GM12892 (cell line): ENCODE measurements around the gene ZGPAT.

Experiments
- POLR2A ChIP-seq: IDR thresholded peaks from 2 replicates; pipeline ENCODE4 v1.6.1; 2011; ENCODE audit warnings: low read depth, low read length, control low read depth
- TAF1 ChIP-seq: IDR thresholded peaks from 2 replicates; pipeline ENCODE4 v1.6.1; 2011; ENCODE audit warnings: low read depth, mild to moderate bottlenecking, control low read depth, low read length, borderline replicate concordance

DNA sequence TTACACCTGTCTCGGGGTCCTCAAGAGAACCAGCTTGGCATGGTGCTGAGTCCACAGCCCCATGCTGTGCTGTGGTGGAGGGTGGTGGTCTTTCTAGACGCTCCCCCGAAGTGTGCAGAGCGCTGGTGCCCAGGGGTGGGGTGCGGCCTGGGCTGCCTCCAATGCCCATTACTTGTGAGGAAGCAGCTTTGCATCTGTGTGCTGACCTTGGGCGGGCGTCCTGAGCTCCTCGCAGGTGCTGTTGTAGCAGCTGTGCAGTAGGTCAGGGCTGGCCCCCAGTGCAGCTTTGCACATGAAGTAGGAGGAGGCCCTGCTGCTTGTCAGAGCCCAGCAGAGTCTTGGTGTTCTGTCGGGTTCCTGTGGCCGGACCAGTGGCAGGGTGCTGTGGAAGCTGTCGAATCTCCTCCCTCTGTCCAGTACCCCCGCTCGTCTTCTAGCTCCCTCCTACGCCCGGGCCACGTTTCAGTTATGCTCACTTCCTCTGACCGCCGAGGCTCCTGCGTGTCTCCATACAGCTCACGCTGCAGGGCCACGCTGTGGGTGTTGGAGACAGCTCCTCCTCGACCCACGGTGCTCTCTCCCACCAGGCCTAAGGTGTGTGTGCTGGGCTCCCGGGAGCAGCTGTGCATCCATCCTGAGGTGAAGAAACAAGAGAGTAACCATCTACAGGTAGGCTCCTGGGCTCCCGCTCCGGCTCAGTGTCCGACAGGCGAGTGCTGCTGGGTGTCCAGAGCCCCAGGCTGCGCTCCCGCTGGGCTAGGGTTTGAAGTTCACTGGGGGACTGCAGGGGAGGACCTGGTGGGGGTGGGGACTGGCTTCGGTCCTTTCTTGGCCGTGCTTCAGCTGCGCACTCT lies 45.7 kb upstream of the ZGPAT start:
- TF ChIP-seq POLR2A (no peak), TAF1 (no peak)
